H9 (cell line): ENCODE results near the gene WHRN. TPM values are rescaled to one million over a fixed set of nuclear protein-coding genes. Genes with fewer than 3 reads are reported as not detected.

ENCODE experiments used
- DNase-seq: peaks from one replicate; pipeline ENCODE4 v3.0.0-alpha.2; 2017
- H2AFZ ChIP-seq: one replicate; pipeline ENCODE4 v1.6.1; 2013; ENCODE audit warnings: mild to moderate bottlenecking, low read length, control low read depth, moderate library complexity
- H2AK5ac ChIP-seq: 2 replicates; pipeline ENCODE4 v1.6.1; 2013; ENCODE audit warnings: low read length, control low read depth, mixed read lengths; ENCODE audit not compliant: insufficient read length
- H2BK120ac ChIP-seq: one replicate; pipeline ENCODE4 v1.6.1; 2013; ENCODE audit warnings: low read depth, mild to moderate bottlenecking, low read length, control low read depth, inconsistent platforms; ENCODE audit not compliant: poor library complexity, severe bottlenecking
- H2BK12ac ChIP-seq: 2 replicates; pipeline ENCODE4 v1.6.1; 2013; ENCODE audit warnings: low read length, control low read depth, mixed read lengths, low read depth; ENCODE audit not compliant: insufficient read length
- H2BK15ac ChIP-seq: 2 replicates; pipeline ENCODE4 v1.6.1; 2013; ENCODE audit warnings: low read depth, low read length, control low read depth
- H2BK20ac ChIP-seq: one replicate; pipeline ENCODE4 v1.6.1; 2013; ENCODE audit warnings: low read depth, mild to moderate bottlenecking, low read length, control low read depth, inconsistent platforms; ENCODE audit not compliant: poor library complexity, severe bottlenecking
- H2BK5ac ChIP-seq: 2 replicates; pipeline ENCODE4 v1.6.1; 2013; ENCODE audit warnings: low read length, control low read depth, mixed read lengths; ENCODE audit not compliant: insufficient read length
- H3K14ac ChIP-seq: 2 replicates; pipeline ENCODE4 v1.6.1; 2013; ENCODE audit warnings: low read length, control low read depth; ENCODE audit not compliant: insufficient read depth
- H3K18ac ChIP-seq: 2 replicates; pipeline ENCODE4 v1.6.1; 2013; ENCODE audit warnings: low read depth, mild to moderate bottlenecking, mixed read lengths, low read length, control low read depth; ENCODE audit not compliant: insufficient read length
- H3K23ac ChIP-seq: 2 replicates; pipeline ENCODE4 v1.6.1; 2013; ENCODE audit warnings: low read length, control low read depth, mixed read lengths, low read depth; ENCODE audit not compliant: insufficient read length
- H3K23me2 ChIP-seq: 2 replicates; pipeline ENCODE4 v1.6.1; 2013; ENCODE audit warnings: low read depth, mild to moderate bottlenecking, mixed read lengths, low read length, control low read depth; ENCODE audit not compliant: insufficient read length, poor library complexity, severe bottlenecking
- H3K27ac ChIP-seq: 2 replicates; pipeline ENCODE4 v1.5.1; 2013; ENCODE audit warnings: low read length, control low read depth, mixed read lengths, low read depth; ENCODE audit not compliant: insufficient read length
- H3K27me3 ChIP-seq: 2 replicates; pipeline ENCODE4 v1.6.1; 2013; ENCODE audit warnings: low read length, control low read depth, inconsistent platforms; ENCODE audit not compliant: insufficient read depth
- H3K4ac ChIP-seq: 2 replicates; pipeline ENCODE4 v1.6.1; 2013; ENCODE audit warnings: low read depth, mild to moderate bottlenecking, control low read depth, inconsistent platforms, low read length, moderate library complexity
- H3K4me1 ChIP-seq: 2 replicates; pipeline ENCODE4 v1.6.1; 2013; ENCODE audit warnings: low read length, control low read depth, inconsistent platforms; ENCODE audit not compliant: insufficient read depth
- H3K4me2 ChIP-seq: 2 replicates; pipeline ENCODE4 v1.6.1; 2013; ENCODE audit warnings: low read length, control low read depth, mixed read lengths; ENCODE audit not compliant: insufficient read length, insufficient read depth
- H3K56ac ChIP-seq: 2 replicates; pipeline ENCODE4 v1.6.1; 2013; ENCODE audit warnings: low read depth, mild to moderate bottlenecking, mixed read lengths, low read length, control low read depth; ENCODE audit not compliant: insufficient read length
- H3K79me1 ChIP-seq: 2 replicates; pipeline ENCODE4 v1.6.1; 2013; ENCODE audit warnings: low read depth, mild to moderate bottlenecking, moderate library complexity, low read length, control low read depth, inconsistent platforms; ENCODE audit not compliant: insufficient read depth, poor library complexity, severe bottlenecking
- H3K79me2 ChIP-seq: 2 replicates; pipeline ENCODE4 v1.6.1; 2013; ENCODE audit warnings: low read length, control low read depth, inconsistent platforms; ENCODE audit not compliant: insufficient read depth
- H3K9ac ChIP-seq: 2 replicates; pipeline ENCODE4 v1.6.1; 2013; ENCODE audit warnings: low read length, control low read depth, mixed read lengths; ENCODE audit not compliant: insufficient read length; ENCODE audit errors: extremely low read depth
- H3K9me3 ChIP-seq: one replicate; pipeline ENCODE4 v1.6.1; 2013; ENCODE audit warnings: low read depth, low read length, inconsistent platforms; ENCODE audit not compliant: control insufficient read depth
- H3T11ph ChIP-seq: one replicate; pipeline ENCODE4 v1.6.1; 2013; ENCODE audit warnings: mild to moderate bottlenecking, low read length, control low read depth, inconsistent platforms
- H4K20me1 ChIP-seq: one replicate; pipeline ENCODE4 v1.6.1; 2013; ENCODE audit not compliant: control insufficient read depth, insufficient read length, insufficient read depth
- H4K5ac ChIP-seq: 2 replicates; pipeline ENCODE4 v1.6.1; 2013; ENCODE audit warnings: low read depth, mild to moderate bottlenecking, mixed read lengths, low read length, control low read depth; ENCODE audit not compliant: insufficient read length
- H4K8ac ChIP-seq: replicated peaks from 2 replicates; pipeline ENCODE4 v1.6.1; 2013; ENCODE audit warnings: low read length, control low read depth, mixed read lengths, low read depth; ENCODE audit not compliant: insufficient read length
- H4K91ac ChIP-seq: 2 replicates; pipeline ENCODE4 v1.6.1; 2013; ENCODE audit warnings: low read depth, mild to moderate bottlenecking, moderate library complexity, mixed read lengths, low read length, control low read depth; ENCODE audit not compliant: insufficient read length
- H3K27ac Mint-ChIP-seq, 3 experiments: 2 replicates in 2 of 3; 3 replicates in 1 of 3; pipeline ENCODE4 v1.8.0; 2020 to 2021; ENCODE audit warnings: mixed read lengths in 3 of 3, mild to moderate bottlenecking in 1 of 3, moderate library complexity in 1 of 3
- H3K27me3 Mint-ChIP-seq: 2 replicates; pipeline ENCODE4 v1.8.0; 2021; ENCODE audit warnings: low read depth, mild to moderate bottlenecking, moderate library complexity, mixed read lengths
- H3K36me3 Mint-ChIP-seq, 3 experiments: 2 replicates in 2 of 3; 3 replicates in 1 of 3; pipeline ENCODE4 v1.8.0; 2020 to 2021; ENCODE audit warnings: low read depth in 3 of 3, mixed read lengths in 3 of 3; ENCODE audit not compliant: insufficient read depth in 1 of 3
- H3K4me1 Mint-ChIP-seq, 2 experiments: 2 replicates each; pipeline ENCODE4 v1.8.0; 2020; ENCODE audit warnings: mixed read lengths in 2 of 2
- H3K4me3 Mint-ChIP-seq, 2 experiments: 2 replicates in 1 of 2; 3 replicates in 1 of 2; pipeline ENCODE4 v1.8.0; 2020 to 2021; ENCODE audit warnings: mild to moderate bottlenecking in 2 of 2, mixed read lengths in 2 of 2, moderate library complexity in 1 of 2
- H3K9me3 Mint-ChIP-seq, 2 experiments: 2 replicates in 1 of 2; 3 replicates in 1 of 2; pipeline ENCODE4 v1.8.0; 2020; ENCODE audit warnings: mild to moderate bottlenecking in 2 of 2, mixed read lengths in 2 of 2, moderate library complexity in 1 of 2
- WGBS: extraction: QIAGEN DNeasy Blood & Tissue Kit; methylation state at CpG from one replicate; pipeline ENCODE4 v1.1.7; 2013; ENCODE audit warnings: missing lambda C conversion rate, low lambda C conversion rate, mixed read lengths; ENCODE audit not compliant: insufficient read length; ENCODE audit errors: extremely low coverage; 5-methylcytosine and 5-hydroxymethylcytosine counted together
- total RNA-seq: library from RNA; stranded (reverse); gene quantifications from 2 replicates; pipeline ENCODE4 v1.2.1, GENCODE V29; 2021
- TF ChIP-seq, protein P1 (sequence below): fragments of 200-600 bp; sonication (generic); conservative IDR thresholded peaks from 3 replicates; pipeline ENCODE4 v1.8.0; 2021; ENCODE audit warnings: antibody characterized with exemption, mild to moderate bottlenecking

WHRN gene
- total RNA-seq, 1 experiment from 2014 or later: 2.2 TPM

DNA sequence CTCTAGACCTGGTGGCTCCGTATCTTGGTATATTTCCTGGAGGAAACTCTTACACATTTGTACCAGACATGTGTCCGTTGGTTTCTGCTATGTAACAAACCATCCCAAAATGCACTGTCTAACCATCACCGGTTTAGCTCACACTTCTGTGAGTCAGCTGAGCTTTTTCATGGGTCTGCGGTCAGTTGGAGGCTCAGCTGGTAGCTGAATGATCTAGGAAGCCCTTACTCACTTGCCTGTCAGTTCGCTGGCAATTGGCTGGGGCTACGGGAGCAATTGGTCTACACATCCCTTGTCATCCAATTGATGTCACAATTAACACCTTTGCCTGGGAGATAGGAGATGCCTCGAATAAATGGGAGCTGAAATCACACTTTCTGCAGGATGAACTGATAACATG lies 11.6 kb upstream of the WHRN start:
- Histone ChIP-seq H3K79me2 (no peaks in the 10 kb centered on the region), H3K4me1 (no peaks in the 10 kb centered on the region), H3K27ac (no peak overlapping the region), H3T11ph (no peak overlapping the region), H3K14ac (no peak overlapping the region), H3K9ac (no peak overlapping the region), H2BK12ac (no peak overlapping the region), H4K91ac (no peak overlapping the region), H3K79me1 (no peaks in the 10 kb centered on the region), H3K23me2 (no peaks in the 10 kb centered on the region), H2BK20ac (no peak overlapping the region), H4K8ac (no peak overlapping the region), H3K27me3 (no peaks in the 10 kb centered on the region), H3K4ac (no peak overlapping the region), H4K20me1 (no peaks in the 10 kb centered on the region), H2BK15ac (no peak overlapping the region), H2BK5ac (no peak overlapping the region), H3K4me2 (no peak overlapping the region), H2BK120ac (no peak overlapping the region), H3K9me3 (no peaks in the 10 kb centered on the region), H4K5ac (no peak overlapping the region), H2AK5ac (no peak overlapping the region), H2AFZ (no peak overlapping the region), H3K23ac (no peak overlapping the region), H3K18ac (no peak overlapping the region), H3K56ac (no peak overlapping the region)
- Mint-ChIP-seq H3K27ac (no peak overlapping the region), H3K27me3 (peaks cover 48% of the 10 kb centered on the region), H3K36me3 (no peaks in the 10 kb centered on the region; a peak in 1 of 7 replicates), H3K4me3 (no peak overlapping the region), H3K9me3 (no peaks in the 10 kb centered on the region), H3K4me1 (peaks cover 4 to 6% of the 10 kb centered on the region in 2 experiments)
- WGBS: no CpG with 5 or more reads among the region's 7 CpGs
- TF ChIP-seq, protein P1, sequence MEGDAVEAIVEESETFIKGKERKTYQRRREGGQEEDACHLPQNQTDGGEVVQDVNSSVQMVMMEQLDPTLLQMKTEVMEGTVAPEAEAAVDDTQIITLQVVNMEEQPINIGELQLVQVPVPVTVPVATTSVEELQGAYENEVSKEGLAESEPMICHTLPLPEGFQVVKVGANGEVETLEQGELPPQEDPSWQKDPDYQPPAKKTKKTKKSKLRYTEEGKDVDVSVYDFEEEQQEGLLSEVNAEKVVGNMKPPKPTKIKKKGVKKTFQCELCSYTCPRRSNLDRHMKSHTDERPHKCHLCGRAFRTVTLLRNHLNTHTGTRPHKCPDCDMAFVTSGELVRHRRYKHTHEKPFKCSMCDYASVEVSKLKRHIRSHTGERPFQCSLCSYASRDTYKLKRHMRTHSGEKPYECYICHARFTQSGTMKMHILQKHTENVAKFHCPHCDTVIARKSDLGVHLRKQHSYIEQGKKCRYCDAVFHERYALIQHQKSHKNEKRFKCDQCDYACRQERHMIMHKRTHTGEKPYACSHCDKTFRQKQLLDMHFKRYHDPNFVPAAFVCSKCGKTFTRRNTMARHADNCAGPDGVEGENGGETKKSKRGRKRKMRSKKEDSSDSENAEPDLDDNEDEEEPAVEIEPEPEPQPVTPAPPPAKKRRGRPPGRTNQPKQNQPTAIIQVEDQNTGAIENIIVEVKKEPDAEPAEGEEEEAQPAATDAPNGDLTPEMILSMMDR: no peak
- no peak for DNase-seq
